ENCODE results near the gene TGDS. TPM values are rescaled to one million over a fixed set of nuclear protein-coding genes. Genes with fewer than 3 reads are reported as not detected.

Gene TGDS
- total RNA-seq, 1 experiment from 2014 or later = 9.0 TPM

DNA sequence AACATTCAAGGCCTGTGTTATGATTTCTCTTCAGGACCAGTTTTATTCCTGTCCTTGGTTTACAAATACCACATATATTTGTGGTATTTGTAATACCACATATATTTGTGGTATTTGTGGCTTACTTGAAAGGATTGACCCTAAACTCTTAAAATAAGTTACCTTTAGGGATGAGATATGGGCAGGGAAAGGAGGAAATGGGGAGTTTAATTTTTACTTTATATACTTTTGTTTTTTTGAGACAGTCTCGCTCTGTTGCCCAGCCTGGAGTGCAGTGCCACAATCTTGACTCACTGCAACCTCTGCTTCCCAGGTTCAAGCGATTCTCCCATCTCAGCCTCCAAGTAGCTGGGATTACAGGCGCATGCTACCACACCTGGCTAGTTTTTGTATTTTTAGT is 2.3 kb upstream of the TGDS start:
- Histone ChIP-seq H3K4me3 (ENCODE audit: low read length) (no peak overlapping the region), H3K4me1 (ENCODE audit: insufficient read depth, low read length) (peaks cover 26% of the 10 kb centered on the region), H3K4me2 (ENCODE audit: low read length) (no peak overlapping the region), H3K9me2 (replicated peaks; ENCODE audit: low read length) (no peaks in the 10 kb centered on the region), H3K27ac (ENCODE audit: low read length) (no peak overlapping the region), H3K36me3 (ENCODE audit: low read depth, low read length) (no peaks in the 10 kb centered on the region), H3K79me2 (ENCODE audit: low read length) (peaks cover 39% of the 10 kb centered on the region), H3K9ac (ENCODE audit: low read length) (no peak overlapping the region), H3K27me3 (ENCODE audit: low read length) (no peaks in the 10 kb centered on the region), H2AFZ (ENCODE audit: low read length) (no peak overlapping the region), H3F3A (ENCODE audit: low read length, unreplicated experiment) (no peaks in the 10 kb centered on the region), H4K20me1 (ENCODE audit: low read length) (peaks cover 8% of the 10 kb centered on the region; the same call in 1 of the 2 replicates), H3K9me3 (ENCODE audit: low read length) (no peaks in the 10 kb centered on the region)
- POLR2A ChIA-PET (ENCODE audit: unreplicated experiment) = no interaction called here
- no TSS peak for BruUV-seq (replicated peaks)
- intact Hi-C loops (cut with micrococcal nuclease) = no loop called here
- ATAC-seq (no peak), DNase-seq (no peak)
- TF ChIP-seq EZH2 (IDR thresholded peaks at IDR 0.05; ENCODE audit: low read length, unreplicated experiment) = no peak
- TF ChIP-seq, protein P1, sequence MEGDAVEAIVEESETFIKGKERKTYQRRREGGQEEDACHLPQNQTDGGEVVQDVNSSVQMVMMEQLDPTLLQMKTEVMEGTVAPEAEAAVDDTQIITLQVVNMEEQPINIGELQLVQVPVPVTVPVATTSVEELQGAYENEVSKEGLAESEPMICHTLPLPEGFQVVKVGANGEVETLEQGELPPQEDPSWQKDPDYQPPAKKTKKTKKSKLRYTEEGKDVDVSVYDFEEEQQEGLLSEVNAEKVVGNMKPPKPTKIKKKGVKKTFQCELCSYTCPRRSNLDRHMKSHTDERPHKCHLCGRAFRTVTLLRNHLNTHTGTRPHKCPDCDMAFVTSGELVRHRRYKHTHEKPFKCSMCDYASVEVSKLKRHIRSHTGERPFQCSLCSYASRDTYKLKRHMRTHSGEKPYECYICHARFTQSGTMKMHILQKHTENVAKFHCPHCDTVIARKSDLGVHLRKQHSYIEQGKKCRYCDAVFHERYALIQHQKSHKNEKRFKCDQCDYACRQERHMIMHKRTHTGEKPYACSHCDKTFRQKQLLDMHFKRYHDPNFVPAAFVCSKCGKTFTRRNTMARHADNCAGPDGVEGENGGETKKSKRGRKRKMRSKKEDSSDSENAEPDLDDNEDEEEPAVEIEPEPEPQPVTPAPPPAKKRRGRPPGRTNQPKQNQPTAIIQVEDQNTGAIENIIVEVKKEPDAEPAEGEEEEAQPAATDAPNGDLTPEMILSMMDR (conservative IDR thresholded peaks at IDR 0.05; ENCODE audit: low read depth, low read length) = no peak
- no peak for TF ChIP-seq EZH2phosphoT487 (IDR thresholded peaks at IDR 0.05; ENCODE audit: borderline replicate concordance, low read length)
- CTCF ChIA-PET = no interaction called here

DNA sequence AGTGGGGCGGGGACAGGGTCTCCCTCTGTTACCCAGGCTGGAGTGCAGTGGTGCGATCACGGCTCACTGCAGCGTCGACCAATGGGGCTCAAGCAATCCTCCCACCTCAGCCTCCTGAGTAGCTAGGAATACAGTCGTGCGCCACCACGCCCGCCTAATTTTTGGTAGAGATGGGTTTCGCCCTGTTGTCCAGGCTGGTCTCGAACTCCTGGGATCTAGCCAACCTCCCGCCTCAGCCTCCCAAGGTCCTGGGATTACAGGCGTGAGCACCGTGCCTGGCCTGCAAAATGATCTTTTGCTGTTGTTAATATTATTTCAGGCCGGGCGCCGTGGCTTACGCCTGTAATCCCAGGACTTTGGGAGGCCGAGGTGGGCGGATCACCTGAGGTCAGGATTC is 621 bp upstream of the TGDS start:
- peak overlapping the region; percentile 93 for H3K9ac ChIP-seq (ENCODE audit: low read length)
- H3K4me2 ChIP-seq (ENCODE audit: low read length) = peak overlapping the region; percentile 96
- peaks cover 5% of the 10 kb centered on the region; the same call in 1 of the 2 replicates for H3K36me3 ChIP-seq (ENCODE audit: low read depth, low read length)
- no peaks in the 10 kb centered on the region for H3K9me3 ChIP-seq (ENCODE audit: low read length)
- H3K4me1 ChIP-seq (ENCODE audit: insufficient read depth, low read length) = peaks cover 19% of the 10 kb centered on the region
- H3F3A ChIP-seq (ENCODE audit: low read length, unreplicated experiment) = no peaks in the 10 kb centered on the region
- ChIA-PET CTCF (interaction anchor here (0.6 kb wide), 2 partner anchors 23 to 45 kb away, joined by 3 to 5 read pairs; no protein-coding TSS in a partner anchor), POLR2A (ENCODE audit: unreplicated experiment) (interaction anchor here (0.6 kb wide), 1 partner anchor 509 kb away, joined by 3 read pairs; no protein-coding TSS in a partner anchor)
- peaks cover 8% of the 10 kb centered on the region; the same call in 1 of the 2 replicates for H4K20me1 ChIP-seq (ENCODE audit: low read length)
- H3K4me3 ChIP-seq (ENCODE audit: low read length) = peak overlapping the region; percentile 94
- no TSS peak for BruUV-seq (replicated peaks)
- H3K27ac ChIP-seq (ENCODE audit: low read length) = no peak overlapping the region
- no peaks in the 10 kb centered on the region for H3K27me3 ChIP-seq (ENCODE audit: low read length)
- H3K9me2 ChIP-seq (replicated peaks; ENCODE audit: low read length) = no peaks in the 10 kb centered on the region
- DNase-seq (no peak), ATAC-seq (no peak)
- intact Hi-C loops (cut with micrococcal nuclease) = no loop called here
- peaks cover 30% of the 10 kb centered on the region for H3K79me2 ChIP-seq (ENCODE audit: low read length)
- peak overlapping the region; percentile 96 for H2AFZ ChIP-seq (ENCODE audit: low read length)
- TF ChIP-seq, protein P1 (conservative IDR thresholded peaks at IDR 0.05; ENCODE audit: low read depth, low read length) = no peak
- no peak for TF ChIP-seq EZH2 (IDR thresholded peaks at IDR 0.05; ENCODE audit: low read length, unreplicated experiment)
- no peak for TF ChIP-seq EZH2phosphoT487 (IDR thresholded peaks at IDR 0.05; ENCODE audit: borderline replicate concordance, low read length)

Measured in PC-3 (cell line).